WERI-Rb-1 (cell line): Measurements from ENCODE around the gene KLHL6.
"Not testable (repeated sequence)": the region's sequence is repeated elsewhere in the genome, so short reads cannot be mapped to it uniquely, and the experiment has no call there.

Experiments used
- DNase-seq: peaks from one replicate; pipeline ENCODE4 v3.0.0-alpha.2; 2020
- H3K27ac ChIP-seq: fragments of 250-450 bp; sonication (Bioruptor Pico); 2 replicates; pipeline ENCODE4 v1.5.1; 2020; ENCODE audit warnings: mild to moderate bottlenecking, moderate library complexity
- H3K27me3 ChIP-seq: fragments of 250-450 bp; sonication (Bioruptor Pico); 2 replicates; pipeline ENCODE4 v1.5.1; 2021; ENCODE audit warnings: mild to moderate bottlenecking, low read depth, moderate library complexity; ENCODE audit not compliant: insufficient read depth, severe bottlenecking
- H3K36me3 ChIP-seq: fragments of 250-450 bp; sonication (Bioruptor Pico); 2 replicates; pipeline ENCODE4 v1.5.1; 2020; ENCODE audit warnings: mild to moderate bottlenecking, moderate library complexity
- H3K4me3 ChIP-seq: 2 replicates; pipeline ENCODE4 v1.5.1; 2011; ENCODE audit warnings: low read depth, mild to moderate bottlenecking, control low read depth, low read length
- H3K9me3 ChIP-seq: fragments of 250-450 bp; sonication (Bioruptor Pico); 2 replicates; pipeline ENCODE4 v1.5.1; 2021; ENCODE audit warnings: mild to moderate bottlenecking, moderate library complexity; ENCODE audit not compliant: severe bottlenecking
- TF ChIP-seq, protein P1 (sequence below): IDR thresholded peaks from 2 replicates; pipeline ENCODE4 v1.5.1; 2011; ENCODE audit warnings: low read depth, mild to moderate bottlenecking, control low read depth, inconsistent platforms, low read length

The KLHL6 gene

DNA sequence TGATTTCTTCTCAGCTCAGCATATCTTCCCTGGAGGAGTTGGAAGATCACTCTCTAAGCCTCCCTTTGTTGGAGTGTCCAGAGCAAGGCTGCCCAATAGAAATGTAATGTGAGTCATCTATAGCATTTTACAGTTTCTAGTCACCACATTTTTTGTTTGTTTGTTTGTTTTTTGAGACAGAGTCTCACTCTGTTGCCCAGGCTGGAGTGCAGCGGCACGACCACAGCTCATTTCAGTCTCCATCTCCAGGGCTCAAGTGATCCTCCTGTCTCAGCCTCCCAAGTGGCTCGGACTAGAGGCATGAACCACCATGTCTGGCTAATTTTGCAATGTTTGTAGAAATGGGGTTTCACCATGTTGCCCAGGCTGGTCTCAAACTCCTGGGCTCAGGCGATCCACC, 21.3 kb downstream of the KLHL6 start:
- DNase-seq, result no peak
- no peak overlapping the region for H3K27ac ChIP-seq
- no peaks in the 10 kb centered on the region for H3K27me3 ChIP-seq
- no peak overlapping the region for H3K4me3 ChIP-seq
- H3K36me3 ChIP-seq, result no peaks in the 10 kb centered on the region
- TF ChIP-seq, protein P1, sequence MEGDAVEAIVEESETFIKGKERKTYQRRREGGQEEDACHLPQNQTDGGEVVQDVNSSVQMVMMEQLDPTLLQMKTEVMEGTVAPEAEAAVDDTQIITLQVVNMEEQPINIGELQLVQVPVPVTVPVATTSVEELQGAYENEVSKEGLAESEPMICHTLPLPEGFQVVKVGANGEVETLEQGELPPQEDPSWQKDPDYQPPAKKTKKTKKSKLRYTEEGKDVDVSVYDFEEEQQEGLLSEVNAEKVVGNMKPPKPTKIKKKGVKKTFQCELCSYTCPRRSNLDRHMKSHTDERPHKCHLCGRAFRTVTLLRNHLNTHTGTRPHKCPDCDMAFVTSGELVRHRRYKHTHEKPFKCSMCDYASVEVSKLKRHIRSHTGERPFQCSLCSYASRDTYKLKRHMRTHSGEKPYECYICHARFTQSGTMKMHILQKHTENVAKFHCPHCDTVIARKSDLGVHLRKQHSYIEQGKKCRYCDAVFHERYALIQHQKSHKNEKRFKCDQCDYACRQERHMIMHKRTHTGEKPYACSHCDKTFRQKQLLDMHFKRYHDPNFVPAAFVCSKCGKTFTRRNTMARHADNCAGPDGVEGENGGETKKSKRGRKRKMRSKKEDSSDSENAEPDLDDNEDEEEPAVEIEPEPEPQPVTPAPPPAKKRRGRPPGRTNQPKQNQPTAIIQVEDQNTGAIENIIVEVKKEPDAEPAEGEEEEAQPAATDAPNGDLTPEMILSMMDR, result no peak
- H3K9me3 ChIP-seq, result no peaks in the 10 kb centered on the region

DNA sequence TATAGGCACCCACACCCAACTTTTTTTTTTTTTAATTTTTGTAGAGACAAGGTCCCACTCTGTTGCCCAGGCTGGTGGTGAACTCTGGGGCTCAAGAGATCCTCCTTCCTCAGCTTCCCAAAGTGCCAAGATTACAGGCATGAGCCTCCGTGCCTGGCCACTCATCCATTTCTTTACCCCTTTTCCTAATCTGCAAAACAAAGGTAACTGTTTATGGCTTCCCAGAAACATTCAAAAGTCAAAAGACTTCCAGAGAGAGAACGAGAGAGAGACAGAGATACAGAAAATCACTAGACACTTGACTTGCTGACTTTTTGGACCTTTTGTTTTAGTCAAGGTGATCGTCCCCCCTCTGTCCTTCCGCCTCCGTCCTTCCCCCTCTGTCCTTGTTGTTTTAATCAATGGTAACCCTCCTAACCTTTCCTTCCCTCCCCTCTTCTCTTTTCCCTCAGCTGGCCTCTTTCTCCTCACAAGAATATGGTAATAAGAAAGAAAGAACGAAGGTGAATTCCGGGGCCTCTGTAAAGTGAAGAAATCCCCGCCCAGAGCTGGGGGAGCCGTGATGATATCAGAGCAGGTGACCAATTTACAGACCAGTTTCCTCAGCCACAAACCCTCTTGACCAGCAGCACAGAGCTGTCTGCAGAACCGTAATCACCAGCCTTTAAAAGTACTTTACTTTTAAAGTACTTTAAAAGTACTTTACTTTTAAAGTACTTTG, 21.9 kb downstream of the KLHL6 start:
- Histone ChIP-seq H3K9me3 (no peaks in the 10 kb centered on the region), H3K36me3 (no peaks in the 10 kb centered on the region), H3K4me3 (no peak overlapping the region), H3K27ac (no peak overlapping the region), H3K27me3 (no peaks in the 10 kb centered on the region)
- TF ChIP-seq, protein P1, result no peak
- DNase-seq, result no peak

DNA sequence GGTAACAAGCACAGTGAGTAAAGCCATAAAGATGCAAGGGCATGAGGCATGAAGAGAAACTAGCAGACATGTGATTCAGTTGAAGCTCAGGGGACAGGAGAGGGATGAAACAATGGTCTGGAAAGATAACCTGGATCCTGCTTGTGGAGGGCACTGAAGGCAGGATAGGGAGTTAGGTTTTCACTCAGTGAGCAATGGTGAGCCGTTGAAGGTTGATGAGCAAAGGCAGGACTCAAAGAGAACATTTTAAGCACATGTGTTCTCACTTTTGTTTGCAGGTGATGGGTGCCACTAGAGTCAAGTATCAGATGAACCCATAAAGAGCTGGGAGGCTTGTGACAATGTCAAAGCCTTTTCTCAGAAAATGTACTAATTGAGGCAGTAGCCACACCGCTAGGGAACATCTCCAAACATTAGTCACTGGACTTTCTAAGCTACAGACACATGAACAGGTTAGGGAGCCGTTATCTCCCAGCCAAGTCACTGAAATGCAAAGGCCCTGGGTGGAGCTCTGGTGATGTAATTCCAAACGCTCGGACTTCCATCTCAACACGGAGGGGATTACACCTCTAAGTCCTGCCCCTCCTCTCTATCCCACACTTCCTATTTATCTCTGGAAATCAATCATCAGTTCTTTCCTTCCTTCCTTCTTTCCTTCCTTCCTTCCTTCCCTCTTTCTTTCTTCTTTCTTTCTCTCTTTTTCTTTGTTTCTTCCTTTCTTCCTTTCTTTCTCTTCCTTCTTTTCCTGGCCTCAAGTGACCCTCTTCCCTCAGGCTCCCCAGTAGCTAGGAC, 22.7 kb downstream of the KLHL6 start:
- no peaks in the 10 kb centered on the region for H3K9me3 ChIP-seq
- no peak overlapping the region for H3K4me3 ChIP-seq
- no peak for DNase-seq
- H3K27me3 ChIP-seq, result no peaks in the 10 kb centered on the region
- no peaks in the 10 kb centered on the region for H3K36me3 ChIP-seq
- TF ChIP-seq, protein P1, result no peak
- no peak overlapping the region for H3K27ac ChIP-seq

DNA sequence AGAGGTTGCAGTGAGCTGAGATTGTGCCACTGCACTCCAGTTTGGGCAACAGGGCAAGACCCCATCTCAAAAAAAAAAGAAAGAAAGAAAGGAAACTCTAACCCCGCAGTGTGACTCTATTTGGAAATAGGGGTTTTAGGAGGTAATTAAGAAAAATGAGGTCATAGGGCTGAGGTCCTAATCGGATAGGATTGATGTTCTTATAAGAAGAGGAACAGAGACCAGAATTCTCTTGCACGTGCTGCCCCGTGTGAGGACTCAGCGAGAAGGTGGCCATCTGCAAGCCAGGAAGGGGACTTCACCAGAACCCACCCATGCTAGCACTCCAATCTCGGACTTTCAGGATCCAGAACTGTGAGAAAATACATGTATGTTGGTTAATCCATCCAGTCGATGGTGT, 25.8 kb downstream of the KLHL6 start:
- TF ChIP-seq, protein P1, result no peak
- H3K27ac ChIP-seq, result no peak overlapping the region
- H3K27me3 ChIP-seq, result no peaks in the 10 kb centered on the region
- H3K9me3 ChIP-seq, result no peaks in the 10 kb centered on the region
- no peaks in the 10 kb centered on the region for H3K36me3 ChIP-seq
- no peak for DNase-seq
- H3K4me3 ChIP-seq, result no peak overlapping the region

DNA sequence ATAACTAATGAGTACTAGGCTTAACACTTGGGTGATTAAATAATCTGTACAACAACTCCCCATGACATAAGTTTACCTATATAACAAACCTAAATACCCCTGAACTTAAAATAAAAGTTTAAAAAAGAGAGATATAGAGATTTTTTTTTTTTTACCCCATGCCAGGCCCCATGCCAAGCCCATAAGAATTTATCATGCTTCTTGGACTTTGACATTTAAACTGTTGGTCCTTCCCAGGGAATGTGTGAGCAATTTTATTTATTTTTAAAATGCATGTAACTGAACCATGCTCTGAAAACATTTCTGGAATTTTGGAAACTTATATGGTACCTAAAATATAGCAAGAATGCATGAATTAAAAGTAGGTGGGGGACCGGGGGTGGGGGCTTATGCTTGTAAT, 26.3 kb downstream of the KLHL6 start:
- Histone ChIP-seq H3K27me3 (no peaks in the 10 kb centered on the region), H3K36me3 (no peaks in the 10 kb centered on the region), H3K4me3 (no peak overlapping the region), H3K9me3 (no peaks in the 10 kb centered on the region), H3K27ac (no peak overlapping the region)
- no peak for DNase-seq
- TF ChIP-seq, protein P1, result no peak

DNA sequence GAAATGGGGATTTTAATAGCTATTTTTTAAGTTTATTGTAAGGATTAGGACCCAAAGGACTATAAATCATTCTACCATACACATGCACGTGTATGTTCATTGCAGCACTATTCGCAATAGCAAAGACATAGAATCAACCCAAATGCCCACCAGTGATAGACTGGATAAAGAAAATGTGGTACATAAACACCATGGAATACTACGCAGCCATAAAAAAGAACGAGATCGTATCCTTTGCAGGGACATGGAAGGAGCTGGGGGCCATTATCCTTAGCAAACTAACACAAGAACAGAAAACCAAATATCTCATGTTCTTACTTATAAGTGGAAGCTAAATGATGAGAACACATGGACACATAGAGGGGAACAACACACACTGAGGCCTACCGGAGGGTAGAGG, 26.7 kb downstream of the KLHL6 start:
- H3K27me3 ChIP-seq, H3K36me3 ChIP-seq, DNase-seq, H3K27ac ChIP-seq, H3K4me3 ChIP-seq, H3K9me3 ChIP-seq: not testable (repeated sequence)
